Ishikawa (cell line): Measurements from ENCODE around the gene GPR63.

Experiments
- CEBPB ChIP-seq: IDR thresholded peaks from 2 replicates; pipeline ENCODE4 v1.6.1; 2012
- EGR1 ChIP-seq: IDR thresholded peaks from 2 replicates; pipeline ENCODE4 v1.6.1; 2012
- EP300 ChIP-seq: IDR thresholded peaks from 2 replicates; pipeline ENCODE4 v1.6.1; 2012; ENCODE audit warnings: borderline replicate concordance
- REST ChIP-seq: IDR thresholded peaks from 2 replicates; pipeline ENCODE4 v1.6.1; 2012; ENCODE audit warnings: low read depth, mild to moderate bottlenecking
- TAF1 ChIP-seq: IDR thresholded peaks from 2 replicates; pipeline ENCODE4 v1.6.1; 2012; ENCODE audit warnings: low read depth, mild to moderate bottlenecking
- TEAD4 ChIP-seq: IDR thresholded peaks from 2 replicates; pipeline ENCODE4 v1.6.1; 2012
- YY1 ChIP-seq: IDR thresholded peaks from 2 replicates; pipeline ENCODE4 v1.6.1; 2012; ENCODE audit warnings: low read depth

GRCh38 chr6:96789871-96790270 lies 47.4 kb downstream of the GPR63 start:
- TF ChIP-seq REST = no peak
- no peak for TF ChIP-seq EP300
- no peak for TF ChIP-seq TEAD4
- no peak for TF ChIP-seq EGR1
- TF ChIP-seq TAF1 = no peak
- TF ChIP-seq YY1 = no peak
- TF ChIP-seq CEBPB = no peak
